ENCODE results near the gene TMEM132D. TPM values are rescaled to one million over a fixed set of nuclear protein-coding genes. Genes with fewer than 3 reads are reported as not detected.

Gene TMEM132D
- total RNA-seq, 1 donor from 2014 or later = 1.6 TPM

- H3K4me3 ChIP-seq (ENCODE audit: low read length in 3 of 3) = no peak overlapping the region
- H3K9ac ChIP-seq (ENCODE audit: low read depth in 1 of 3, low read length in 3 of 3) = no peak overlapping the region
- H3K4me1 ChIP-seq (ENCODE audit: control insufficient read depth in 3 of 3, insufficient read depth in 3 of 3, low read length in 3 of 3) = no peaks in the 10 kb centered on the region
- H3K27ac ChIP-seq (ENCODE audit: low read depth, low read length) = no peak overlapping the region
- peaks cover 0 to 4% (median 0%) of the 10 kb centered on the region in 3 donors for H3K9me3 ChIP-seq (ENCODE audit: control insufficient read depth in 3 of 3, low read length in 3 of 3)
- H3K36me3 ChIP-seq (ENCODE audit: control insufficient read depth in 3 of 3, insufficient read depth in 3 of 3, low read length in 3 of 3) = no peaks in the 10 kb centered on the region
- H3K27me3 ChIP-seq (ENCODE audit: control insufficient read depth in 3 of 3, insufficient read depth in 3 of 3, low read length in 3 of 3) = peaks cover 0 to under 1% (median 0%) of the 10 kb centered on the region in 3 donors
Observed at GRCh38 chr12:129096968-129097367, 806.9 kb downstream of the TMEM132D start.

GRCh38 chr12:129096184-129096583, 807.6 kb downstream of the TMEM132D start:
- Histone ChIP-seq H3K4me1 (ENCODE audit: control insufficient read depth in 3 of 3, insufficient read depth in 3 of 3, low read length in 3 of 3) (no peaks in the 10 kb centered on the region), H3K27me3 (ENCODE audit: control insufficient read depth in 3 of 3, insufficient read depth in 3 of 3, low read length in 3 of 3) (no peaks in the 10 kb centered on the region), H3K4me3 (ENCODE audit: low read length in 3 of 3) (no peak overlapping the region), H3K9me3 (ENCODE audit: control insufficient read depth in 3 of 3, low read length in 3 of 3) (peaks cover 0 to 4% (median 0%) of the 10 kb centered on the region in 3 donors), H3K9ac (ENCODE audit: low read depth in 1 of 3, low read length in 3 of 3) (no peak overlapping the region), H3K36me3 (ENCODE audit: control insufficient read depth in 3 of 3, insufficient read depth in 3 of 3, low read length in 3 of 3) (no peaks in the 10 kb centered on the region), H3K27ac (ENCODE audit: low read depth, low read length) (no peak overlapping the region)

GRCh38 chr12:129089576-129089975, 814.2 kb downstream of the TMEM132D start:
- Histone ChIP-seq H3K9me3 (ENCODE audit: control insufficient read depth in 3 of 3, low read length in 3 of 3) (peaks cover 0 to 2% (median 0%) of the 10 kb centered on the region in 3 donors), H3K27me3 (ENCODE audit: control insufficient read depth in 3 of 3, insufficient read depth in 3 of 3, low read length in 3 of 3) (no peaks in the 10 kb centered on the region), H3K4me3 (ENCODE audit: low read length in 3 of 3) (no peak overlapping the region), H3K9ac (ENCODE audit: low read depth in 1 of 3, low read length in 3 of 3) (no peak overlapping the region), H3K27ac (ENCODE audit: low read depth, low read length) (no peak overlapping the region), H3K36me3 (ENCODE audit: control insufficient read depth in 3 of 3, insufficient read depth in 3 of 3, low read length in 3 of 3) (no peaks in the 10 kb centered on the region), H3K4me1 (ENCODE audit: control insufficient read depth in 3 of 3, insufficient read depth in 3 of 3, low read length in 3 of 3) (no peaks in the 10 kb centered on the region)

GRCh38 chr12:129084875-129085826, 818.7 kb downstream of the TMEM132D start:
- H3K36me3 ChIP-seq (ENCODE audit: control insufficient read depth in 3 of 3, insufficient read depth in 3 of 3, low read length in 3 of 3) = no peaks in the 10 kb centered on the region
- no peak overlapping the region for H3K27ac ChIP-seq (ENCODE audit: low read depth, low read length)
- H3K9me3 ChIP-seq (ENCODE audit: control insufficient read depth in 3 of 3, low read length in 3 of 3) = peaks cover 0 to 2% (median 0%) of the 10 kb centered on the region in 3 donors
- no peak overlapping the region for H3K9ac ChIP-seq (ENCODE audit: low read depth in 1 of 3, low read length in 3 of 3)
- no peak overlapping the region for H3K4me3 ChIP-seq (ENCODE audit: low read length in 3 of 3)
- H3K27me3 ChIP-seq (ENCODE audit: control insufficient read depth in 3 of 3, insufficient read depth in 3 of 3, low read length in 3 of 3) = peaks cover 0 to 4% (median 2%) of the 10 kb centered on the region in 3 donors
- H3K4me1 ChIP-seq (ENCODE audit: control insufficient read depth in 3 of 3, insufficient read depth in 3 of 3, low read length in 3 of 3) = no peaks in the 10 kb centered on the region

GRCh38 chr12:129083121-129083840, 820.5 kb downstream of the TMEM132D start:
- no peaks in the 10 kb centered on the region for H3K4me1 ChIP-seq (ENCODE audit: control insufficient read depth in 3 of 3, insufficient read depth in 3 of 3, low read length in 3 of 3)

GRCh38 chr12:129082441-129082840, 821.4 kb downstream of the TMEM132D start:
- H3K9ac ChIP-seq (ENCODE audit: low read depth in 1 of 3, low read length in 3 of 3) = no peak overlapping the region
- peaks cover 0 to 4% (median 2%) of the 10 kb centered on the region in 3 donors for H3K27me3 ChIP-seq (ENCODE audit: control insufficient read depth in 3 of 3, insufficient read depth in 3 of 3, low read length in 3 of 3)
- H3K27ac ChIP-seq (ENCODE audit: low read depth, low read length) = no peak overlapping the region
- H3K9me3 ChIP-seq (ENCODE audit: control insufficient read depth in 3 of 3, low read length in 3 of 3) = no peaks in the 10 kb centered on the region
- H3K36me3 ChIP-seq (ENCODE audit: control insufficient read depth in 3 of 3, insufficient read depth in 3 of 3, low read length in 3 of 3) = no peaks in the 10 kb centered on the region
- no peak overlapping the region for H3K4me3 ChIP-seq (ENCODE audit: low read length in 3 of 3)
- no peaks in the 10 kb centered on the region for H3K4me1 ChIP-seq (ENCODE audit: control insufficient read depth in 3 of 3, insufficient read depth in 3 of 3, low read length in 3 of 3)

More at GRCh38 chr12:129083121-129083840, 820.5 kb downstream of the TMEM132D start:
- no peaks in the 10 kb centered on the region for H3K9me3 ChIP-seq (ENCODE audit: control insufficient read depth in 3 of 3, low read length in 3 of 3)
- H3K27me3 ChIP-seq (ENCODE audit: control insufficient read depth in 3 of 3, insufficient read depth in 3 of 3, low read length in 3 of 3) = peaks cover 0 to 4% (median 2%) of the 10 kb centered on the region in 3 donors
- no peak overlapping the region for H3K4me3 ChIP-seq (ENCODE audit: low read length in 3 of 3)
- H3K9ac ChIP-seq (ENCODE audit: low read depth in 1 of 3, low read length in 3 of 3) = no peak overlapping the region
- H3K27ac ChIP-seq (ENCODE audit: low read depth, low read length) = no peak overlapping the region
- no peaks in the 10 kb centered on the region for H3K36me3 ChIP-seq (ENCODE audit: control insufficient read depth in 3 of 3, insufficient read depth in 3 of 3, low read length in 3 of 3)

GRCh38 chr12:129081755-129082250, 822.0 kb downstream of the TMEM132D start:
- H3K9me3 ChIP-seq (ENCODE audit: control insufficient read depth in 3 of 3, low read length in 3 of 3) = no peaks in the 10 kb centered on the region
- H3K4me3 ChIP-seq (ENCODE audit: low read length in 3 of 3) = no peak overlapping the region
- no peaks in the 10 kb centered on the region for H3K36me3 ChIP-seq (ENCODE audit: control insufficient read depth in 3 of 3, insufficient read depth in 3 of 3, low read length in 3 of 3)
- no peak overlapping the region for H3K9ac ChIP-seq (ENCODE audit: low read depth in 1 of 3, low read length in 3 of 3)
- peaks cover 0 to 4% (median 2%) of the 10 kb centered on the region in 3 donors for H3K27me3 ChIP-seq (ENCODE audit: control insufficient read depth in 3 of 3, insufficient read depth in 3 of 3, low read length in 3 of 3)
- H3K4me1 ChIP-seq (ENCODE audit: control insufficient read depth in 3 of 3, insufficient read depth in 3 of 3, low read length in 3 of 3) = peaks cover 0 to 3% (median 1%) of the 10 kb centered on the region in 3 donors
- H3K27ac ChIP-seq (ENCODE audit: low read depth, low read length) = no peak overlapping the region

GRCh38 chr12:129080821-129081220, 823.0 kb downstream of the TMEM132D start:
- Histone ChIP-seq H3K9ac (ENCODE audit: low read depth in 1 of 3, low read length in 3 of 3) (no peak overlapping the region), H3K4me3 (ENCODE audit: low read length in 3 of 3) (no peak overlapping the region)

GRCh38 chr12:129080391-129080790, 823.4 kb downstream of the TMEM132D start:
- Histone ChIP-seq H3K4me1 (ENCODE audit: control insufficient read depth in 3 of 3, insufficient read depth in 3 of 3, low read length in 3 of 3) (peaks cover 0 to 10% (median 6%) of the 10 kb centered on the region in 3 donors), H3K9me3 (ENCODE audit: control insufficient read depth in 3 of 3, low read length in 3 of 3) (no peaks in the 10 kb centered on the region), H3K27ac (ENCODE audit: low read depth, low read length) (no peak overlapping the region), H3K9ac (ENCODE audit: low read depth in 1 of 3, low read length in 3 of 3) (no peak overlapping the region), H3K27me3 (ENCODE audit: control insufficient read depth in 3 of 3, insufficient read depth in 3 of 3, low read length in 3 of 3) (peaks cover 0 to 4% (median 2%) of the 10 kb centered on the region in 3 donors), H3K4me3 (ENCODE audit: low read length in 3 of 3) (no peak overlapping the region), H3K36me3 (ENCODE audit: control insufficient read depth in 3 of 3, insufficient read depth in 3 of 3, low read length in 3 of 3) (no peaks in the 10 kb centered on the region)

More at GRCh38 chr12:129080821-129081220, 823.0 kb downstream of the TMEM132D start:
- no peaks in the 10 kb centered on the region for H3K9me3 ChIP-seq (ENCODE audit: control insufficient read depth in 3 of 3, low read length in 3 of 3)
- H3K4me1 ChIP-seq (ENCODE audit: control insufficient read depth in 3 of 3, insufficient read depth in 3 of 3, low read length in 3 of 3) = peaks cover 0 to 10% (median 6%) of the 10 kb centered on the region in 3 donors
- no peaks in the 10 kb centered on the region for H3K36me3 ChIP-seq (ENCODE audit: control insufficient read depth in 3 of 3, insufficient read depth in 3 of 3, low read length in 3 of 3)
- H3K27ac ChIP-seq (ENCODE audit: low read depth, low read length) = no peak overlapping the region
- H3K27me3 ChIP-seq (ENCODE audit: control insufficient read depth in 3 of 3, insufficient read depth in 3 of 3, low read length in 3 of 3) = peaks cover 0 to 4% (median 2%) of the 10 kb centered on the region in 3 donors
